HUES48 (cell line): ENCODE results near the gene GUCY2D.

Source experiments
- H3K27ac ChIP-seq: one replicate; pipeline ENCODE4 v1.7.0; 2013; ENCODE audit warnings: low read depth, low read length, inconsistent platforms
- H3K27me3 ChIP-seq: 2 replicates; pipeline ENCODE4 v1.6.1; 2013; ENCODE audit warnings: mild to moderate bottlenecking, low read length; ENCODE audit not compliant: control insufficient read depth, insufficient read depth
- H3K36me3 ChIP-seq: 2 replicates; pipeline ENCODE4 v1.6.1; 2013; ENCODE audit warnings: low read length; ENCODE audit not compliant: control insufficient read depth, insufficient read depth
- H3K4me1 ChIP-seq: 2 replicates; pipeline ENCODE4 v1.6.1; 2013; ENCODE audit warnings: mild to moderate bottlenecking, low read length; ENCODE audit not compliant: control insufficient read depth, insufficient read depth
- H3K4me3 ChIP-seq: 2 replicates; pipeline ENCODE4 v1.5.1; 2013; ENCODE audit warnings: mild to moderate bottlenecking, low read depth, low read length
- H3K9ac ChIP-seq: 2 replicates; pipeline ENCODE4 v1.6.1; 2013; ENCODE audit warnings: mild to moderate bottlenecking, low read depth, low read length, moderate library complexity
- H3K9me3 ChIP-seq: 2 replicates; pipeline ENCODE4 v1.6.1; 2013; ENCODE audit warnings: low read length; ENCODE audit not compliant: control insufficient read depth, insufficient read depth

Gene GUCY2D

GRCh38 chr17:8038954-8039610, 36.7 kb downstream of the GUCY2D start, which contains the start of gene ALOX15B:
ALOX15B (plus strand) TSS chr17:8039059; CDS start chr17:8039156, 97 bp downstream.
- no peak within 1 kb of the TSS for H3K27ac ChIP-seq
- no peaks in the 10 kb centered on the region for H3K9me3 ChIP-seq
- peaks cover 7% of the 10 kb centered on the region; the same call in 1 of the 2 replicates for H3K4me1 ChIP-seq
- H3K4me3 ChIP-seq: peak within 1 kb of the TSS; percentile 33; the same call in 1 of the 2 replicates
- no peaks in the 10 kb centered on the region for H3K36me3 ChIP-seq
- H3K27me3 ChIP-seq: no peaks in the 10 kb centered on the region
- H3K9ac ChIP-seq: no peak within 1 kb of the TSS

GRCh38 chr17:8039611-8040168, 37.3 kb downstream of the GUCY2D start:
- H3K9ac ChIP-seq: no peak overlapping the region
- no peak overlapping the region for H3K27ac ChIP-seq
- no peaks in the 10 kb centered on the region for H3K36me3 ChIP-seq
- H3K9me3 ChIP-seq: no peaks in the 10 kb centered on the region
- H3K27me3 ChIP-seq: no peaks in the 10 kb centered on the region
- H3K4me1 ChIP-seq: peaks cover 7% of the 10 kb centered on the region; the same call in 1 of the 2 replicates
- no peak overlapping the region for H3K4me3 ChIP-seq

- Histone ChIP-seq H3K4me3 (no peak overlapping the region), H3K27ac (no peak overlapping the region), H3K36me3 (no peaks in the 10 kb centered on the region), H3K9ac (no peak overlapping the region), H3K27me3 (no peaks in the 10 kb centered on the region), H3K9me3 (no peaks in the 10 kb centered on the region), H3K4me1 (peaks cover 7% of the 10 kb centered on the region; the same call in 1 of the 2 replicates)
These were observed 39.0 kb downstream of the GUCY2D start for GRCh38 chr17:8041249-8041928.

DNA sequence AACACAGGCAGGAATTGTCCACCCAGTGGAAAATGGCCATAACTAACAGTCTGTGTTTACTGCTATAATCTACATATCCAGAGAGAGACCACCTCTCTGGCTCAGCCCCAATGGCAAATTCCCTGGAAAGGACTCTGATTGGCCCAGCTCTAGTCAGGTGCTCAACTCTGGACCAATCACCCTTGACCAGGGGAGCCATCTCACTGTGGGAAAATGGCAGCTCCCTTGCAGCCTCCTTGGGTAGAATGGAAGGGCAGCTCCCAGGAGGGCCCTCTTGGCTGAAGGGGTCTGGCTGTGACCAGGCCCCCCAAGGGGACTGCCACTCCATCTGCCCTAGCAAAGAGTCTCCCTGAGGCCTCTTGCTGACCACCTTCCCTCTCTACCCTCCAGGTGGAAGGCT, 39.6 kb downstream of the GUCY2D start:
- no peak overlapping the region for H3K9ac ChIP-seq
- no peaks in the 10 kb centered on the region for H3K27me3 ChIP-seq
- no peaks in the 10 kb centered on the region for H3K36me3 ChIP-seq
- peaks cover 7% of the 10 kb centered on the region; the same call in 1 of the 2 replicates for H3K4me1 ChIP-seq
- no peak overlapping the region for H3K4me3 ChIP-seq
- H3K27ac ChIP-seq: no peak overlapping the region
- no peaks in the 10 kb centered on the region for H3K9me3 ChIP-seq

- H3K27me3 ChIP-seq: no peaks in the 10 kb centered on the region
- H3K4me1 ChIP-seq: peaks cover 4% of the 10 kb centered on the region; the same call in 1 of the 2 replicates
- H3K9me3 ChIP-seq: no peaks in the 10 kb centered on the region
- H3K4me3 ChIP-seq: no peak overlapping the region
- no peak overlapping the region for H3K27ac ChIP-seq
- no peaks in the 10 kb centered on the region for H3K36me3 ChIP-seq
- no peak overlapping the region for H3K9ac ChIP-seq
These were observed 42.7 kb downstream of the GUCY2D start for GRCh38 chr17:8044819-8045810.

DNA sequence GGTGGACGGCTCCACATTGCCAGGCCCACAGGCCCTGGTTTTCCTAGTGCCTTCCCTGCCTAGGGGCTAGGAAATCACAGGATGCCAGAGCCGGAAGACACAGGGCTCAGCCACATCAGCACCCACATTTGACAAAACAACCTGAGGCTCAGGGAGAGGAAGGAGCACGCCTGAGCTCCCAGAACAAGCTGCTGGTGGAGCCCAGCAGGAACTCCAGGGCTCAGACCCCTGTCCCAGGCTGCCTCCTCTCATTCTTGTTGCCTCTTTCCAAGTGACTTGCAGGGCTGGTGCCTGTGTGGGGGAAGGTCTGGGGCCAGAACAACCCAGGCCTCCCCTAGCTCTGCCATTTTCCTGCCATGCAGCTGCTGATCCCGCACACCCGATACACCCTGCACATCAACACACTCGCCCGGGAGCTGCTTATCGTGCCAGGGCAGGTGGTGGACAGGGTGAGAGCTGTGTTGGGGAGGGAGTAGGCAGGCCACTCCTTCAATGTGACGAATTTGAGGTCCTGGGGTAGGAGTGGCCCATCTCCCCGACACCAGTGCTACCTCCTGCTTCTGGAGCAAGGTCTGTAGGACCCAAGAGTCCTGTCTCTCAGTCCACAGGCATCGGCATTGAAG, 44.0 kb downstream of the GUCY2D start:
- H3K27ac ChIP-seq: no peak overlapping the region
- H3K9ac ChIP-seq: no peak overlapping the region
- H3K4me1 ChIP-seq: no peaks in the 10 kb centered on the region
- no peaks in the 10 kb centered on the region for H3K9me3 ChIP-seq
- H3K27me3 ChIP-seq: no peaks in the 10 kb centered on the region
- H3K36me3 ChIP-seq: no peaks in the 10 kb centered on the region
- no peak overlapping the region for H3K4me3 ChIP-seq

- Histone ChIP-seq H3K4me1 (no peaks in the 10 kb centered on the region), H3K9me3 (no peaks in the 10 kb centered on the region), H3K27ac (no peak overlapping the region), H3K27me3 (no peaks in the 10 kb centered on the region), H3K9ac (no peak overlapping the region), H3K36me3 (no peaks in the 10 kb centered on the region), H3K4me3 (no peak overlapping the region)
These were observed 44.7 kb downstream of the GUCY2D start for GRCh38 chr17:8046929-8047768.

DNA sequence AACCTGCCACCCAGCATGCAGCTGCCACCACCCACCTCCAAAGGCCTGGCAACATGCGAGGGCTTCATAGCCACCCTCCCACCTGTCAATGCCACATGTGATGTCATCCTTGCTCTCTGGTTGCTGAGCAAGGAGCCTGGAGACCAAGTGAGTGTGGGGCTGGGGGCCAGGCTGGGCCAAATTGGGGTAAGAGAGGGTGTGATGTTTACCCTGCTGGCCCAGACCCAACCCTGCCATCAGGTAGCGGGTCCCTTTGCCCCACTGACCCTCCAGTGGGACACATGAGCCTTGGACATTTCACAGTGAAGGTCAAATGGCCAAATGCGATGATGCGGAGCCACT, 45.3 kb downstream of the GUCY2D start:
- H3K36me3 ChIP-seq: no peaks in the 10 kb centered on the region
- no peak overlapping the region for H3K4me3 ChIP-seq
- H3K9ac ChIP-seq: no peak overlapping the region
- no peaks in the 10 kb centered on the region for H3K27me3 ChIP-seq
- H3K9me3 ChIP-seq: no peaks in the 10 kb centered on the region
- no peak overlapping the region for H3K27ac ChIP-seq
- H3K4me1 ChIP-seq: no peaks in the 10 kb centered on the region

DNA sequence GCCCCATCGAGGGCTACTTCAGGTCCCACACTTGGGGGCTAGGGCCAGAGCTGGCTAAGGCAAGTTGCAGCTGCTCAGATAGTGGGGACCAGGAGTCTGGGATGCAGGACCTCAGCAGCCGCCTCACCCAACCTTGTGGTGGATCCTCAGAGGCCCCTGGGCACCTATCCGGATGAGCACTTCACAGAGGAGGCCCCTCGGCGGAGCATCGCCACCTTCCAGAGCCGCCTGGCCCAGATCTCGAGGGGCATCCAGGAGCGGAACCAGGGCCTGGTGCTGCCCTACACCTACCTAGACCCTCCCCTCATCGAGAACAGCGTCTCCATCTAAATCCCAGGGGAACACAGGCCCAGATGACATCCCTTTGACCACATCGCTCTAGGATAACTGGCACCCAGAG, 45.8 kb downstream of the GUCY2D start:
- no peak overlapping the region for H3K4me3 ChIP-seq
- H3K27ac ChIP-seq: no peak overlapping the region
- H3K36me3 ChIP-seq: no peaks in the 10 kb centered on the region
- no peaks in the 10 kb centered on the region for H3K4me1 ChIP-seq
- H3K27me3 ChIP-seq: no peaks in the 10 kb centered on the region
- no peak overlapping the region for H3K9ac ChIP-seq
- H3K9me3 ChIP-seq: no peaks in the 10 kb centered on the region

DNA sequence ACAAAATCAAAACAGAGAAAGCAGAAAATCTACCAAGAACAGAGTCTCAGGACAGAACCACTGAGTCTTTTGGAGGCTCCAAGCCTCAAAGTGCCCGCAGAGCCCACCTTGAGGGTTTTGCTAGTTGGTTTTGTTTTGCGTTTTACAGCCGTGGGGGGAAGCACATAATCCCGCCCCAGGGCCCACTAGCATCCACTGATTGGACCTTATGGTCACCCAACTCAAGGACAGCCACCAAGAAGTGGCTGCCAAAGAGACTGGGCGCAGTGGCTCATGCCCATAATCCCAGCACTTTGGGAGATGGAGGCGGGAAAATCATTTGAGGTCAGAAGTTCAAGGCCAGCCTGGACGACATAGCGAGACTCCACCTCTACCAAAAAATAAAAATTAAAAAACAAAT, 46.3 kb downstream of the GUCY2D start:
- Histone ChIP-seq H3K27me3 (no peaks in the 10 kb centered on the region), H3K4me1 (no peaks in the 10 kb centered on the region)

More for the DNA sequence above, 46.3 kb downstream of the GUCY2D start:
- H3K36me3 ChIP-seq: no peaks in the 10 kb centered on the region
- no peak overlapping the region for H3K27ac ChIP-seq
- no peak overlapping the region for H3K9ac ChIP-seq
- no peaks in the 10 kb centered on the region for H3K9me3 ChIP-seq
- no peak overlapping the region for H3K4me3 ChIP-seq
